WERI-Rb-1 (cell line): Measurements from ENCODE around the gene MACROD2.
"Not testable (repeated sequence)": the region's sequence is repeated elsewhere in the genome, so short reads cannot be mapped to it uniquely, and the experiment has no call there.

Experiments
- DNase-seq: peaks from one replicate; pipeline ENCODE4 v3.0.0-alpha.2; 2020
- H3K27ac ChIP-seq: fragments of 250-450 bp; sonication (Bioruptor Pico); 2 replicates; pipeline ENCODE4 v1.5.1; 2020; ENCODE audit warnings: mild to moderate bottlenecking, moderate library complexity
- H3K27me3 ChIP-seq: fragments of 250-450 bp; sonication (Bioruptor Pico); 2 replicates; pipeline ENCODE4 v1.5.1; 2021; ENCODE audit warnings: mild to moderate bottlenecking, low read depth, moderate library complexity; ENCODE audit not compliant: insufficient read depth, severe bottlenecking
- H3K36me3 ChIP-seq: fragments of 250-450 bp; sonication (Bioruptor Pico); 2 replicates; pipeline ENCODE4 v1.5.1; 2020; ENCODE audit warnings: mild to moderate bottlenecking, moderate library complexity
- H3K4me3 ChIP-seq: 2 replicates; pipeline ENCODE4 v1.5.1; 2011; ENCODE audit warnings: low read depth, mild to moderate bottlenecking, control low read depth, low read length
- H3K9me3 ChIP-seq: fragments of 250-450 bp; sonication (Bioruptor Pico); 2 replicates; pipeline ENCODE4 v1.5.1; 2021; ENCODE audit warnings: mild to moderate bottlenecking, moderate library complexity; ENCODE audit not compliant: severe bottlenecking
- TF ChIP-seq, protein P1 (sequence below): IDR thresholded peaks from 2 replicates; pipeline ENCODE4 v1.5.1; 2011; ENCODE audit warnings: low read depth, mild to moderate bottlenecking, control low read depth, inconsistent platforms, low read length

The MACROD2 gene

DNA sequence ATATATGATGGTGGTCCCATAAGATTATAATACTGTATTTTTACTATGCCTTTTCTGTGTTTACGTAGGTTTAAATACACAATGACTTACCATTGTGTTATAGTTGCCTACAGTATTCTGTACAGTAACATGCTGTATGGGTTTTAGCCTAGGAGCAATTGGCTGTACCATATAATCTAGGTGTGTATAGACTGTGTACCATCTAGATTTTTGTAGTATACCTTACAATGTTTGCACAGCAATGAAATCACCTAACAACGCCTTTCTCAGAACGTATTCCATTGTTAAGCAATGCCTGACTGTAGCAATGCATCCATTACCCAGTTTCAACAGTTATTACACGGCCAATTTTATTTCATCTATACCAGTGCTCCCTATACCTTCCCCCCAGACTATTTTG lies 10.7 kb downstream of the MACROD2 start:
- Histone ChIP-seq H3K27me3 (no peaks in the 10 kb centered on the region), H3K27ac (no peak overlapping the region), H3K36me3 (no peaks in the 10 kb centered on the region), H3K9me3 (no peaks in the 10 kb centered on the region), H3K4me3 (no peak overlapping the region)
- no peak for DNase-seq
- TF ChIP-seq, protein P1, sequence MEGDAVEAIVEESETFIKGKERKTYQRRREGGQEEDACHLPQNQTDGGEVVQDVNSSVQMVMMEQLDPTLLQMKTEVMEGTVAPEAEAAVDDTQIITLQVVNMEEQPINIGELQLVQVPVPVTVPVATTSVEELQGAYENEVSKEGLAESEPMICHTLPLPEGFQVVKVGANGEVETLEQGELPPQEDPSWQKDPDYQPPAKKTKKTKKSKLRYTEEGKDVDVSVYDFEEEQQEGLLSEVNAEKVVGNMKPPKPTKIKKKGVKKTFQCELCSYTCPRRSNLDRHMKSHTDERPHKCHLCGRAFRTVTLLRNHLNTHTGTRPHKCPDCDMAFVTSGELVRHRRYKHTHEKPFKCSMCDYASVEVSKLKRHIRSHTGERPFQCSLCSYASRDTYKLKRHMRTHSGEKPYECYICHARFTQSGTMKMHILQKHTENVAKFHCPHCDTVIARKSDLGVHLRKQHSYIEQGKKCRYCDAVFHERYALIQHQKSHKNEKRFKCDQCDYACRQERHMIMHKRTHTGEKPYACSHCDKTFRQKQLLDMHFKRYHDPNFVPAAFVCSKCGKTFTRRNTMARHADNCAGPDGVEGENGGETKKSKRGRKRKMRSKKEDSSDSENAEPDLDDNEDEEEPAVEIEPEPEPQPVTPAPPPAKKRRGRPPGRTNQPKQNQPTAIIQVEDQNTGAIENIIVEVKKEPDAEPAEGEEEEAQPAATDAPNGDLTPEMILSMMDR, result no peak

DNA sequence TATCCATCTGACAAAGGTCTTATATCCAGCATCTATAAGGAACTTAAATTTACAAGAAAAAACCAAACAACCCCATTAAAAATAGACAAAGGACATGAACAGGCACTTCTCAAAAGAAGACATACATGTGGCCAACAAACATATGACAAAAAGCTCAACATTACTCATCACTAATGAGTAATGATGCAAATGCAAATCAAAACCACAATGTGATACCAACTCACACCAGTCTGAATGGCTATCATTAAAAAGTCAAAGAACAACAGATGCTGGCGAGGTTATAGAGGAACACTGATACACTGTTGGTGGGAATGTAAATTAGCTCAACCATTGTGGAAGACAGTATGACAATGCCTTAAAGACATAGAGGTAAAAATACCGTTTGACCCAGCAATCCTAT lies 13.9 kb downstream of the MACROD2 start:
- no peak for DNase-seq
- H3K27ac ChIP-seq, result no peak overlapping the region
- no peaks in the 10 kb centered on the region for H3K36me3 ChIP-seq
- H3K4me3 ChIP-seq, result no peak overlapping the region
- TF ChIP-seq, protein P1, result no peak
- H3K9me3 ChIP-seq, result no peaks in the 10 kb centered on the region
- H3K27me3 ChIP-seq, result no peaks in the 10 kb centered on the region

DNA sequence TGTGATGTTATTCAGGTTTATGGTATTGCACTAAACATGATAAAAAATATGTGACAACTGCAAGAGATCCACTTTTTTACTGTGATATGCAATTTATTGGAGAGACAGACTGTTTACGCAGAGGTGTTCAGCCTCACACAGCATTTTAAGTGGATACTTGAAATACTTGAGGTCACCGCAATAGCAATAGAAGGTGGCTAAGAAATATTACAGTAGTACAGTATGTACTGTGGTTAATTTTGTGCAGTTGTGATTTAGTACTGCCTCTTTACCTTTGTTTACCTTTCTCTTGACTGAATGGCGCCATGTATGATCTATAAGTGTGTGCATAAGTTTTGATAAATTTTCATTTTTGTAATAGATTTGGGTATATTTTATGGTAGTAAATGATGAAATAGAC lies 17.4 kb downstream of the MACROD2 start:
- no peaks in the 10 kb centered on the region for H3K27me3 ChIP-seq
- H3K4me3 ChIP-seq, result no peak overlapping the region
- TF ChIP-seq, protein P1, result no peak
- no peaks in the 10 kb centered on the region for H3K36me3 ChIP-seq
- DNase-seq, result no peak
- no peak overlapping the region for H3K27ac ChIP-seq
- peaks cover 5% of the 10 kb centered on the region for H3K9me3 ChIP-seq

DNA sequence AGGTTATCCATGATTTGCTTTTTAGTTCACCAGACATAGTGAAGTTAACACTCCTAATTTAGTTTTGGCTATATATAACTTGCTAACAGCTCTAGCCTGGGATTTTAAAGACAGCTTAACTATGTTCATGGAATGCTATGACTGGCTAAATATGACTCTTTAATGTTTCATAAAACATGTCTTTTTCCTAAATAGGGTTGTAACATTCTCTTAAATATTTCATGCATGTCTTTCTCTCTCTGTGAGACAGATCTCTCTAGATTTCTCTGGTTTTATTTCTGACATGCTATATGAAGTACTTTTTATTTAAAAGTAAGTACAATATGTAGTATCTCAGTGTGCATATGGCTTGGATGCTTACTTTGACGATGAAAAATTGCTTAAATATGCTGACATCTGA lies 35.7 kb downstream of the MACROD2 start:
- Histone ChIP-seq H3K27ac (no peak overlapping the region), H3K9me3 (no peaks in the 10 kb centered on the region), H3K4me3 (no peak overlapping the region), H3K27me3 (no peaks in the 10 kb centered on the region), H3K36me3 (no peaks in the 10 kb centered on the region)
- TF ChIP-seq, protein P1, result no peak
- no peak for DNase-seq

DNA sequence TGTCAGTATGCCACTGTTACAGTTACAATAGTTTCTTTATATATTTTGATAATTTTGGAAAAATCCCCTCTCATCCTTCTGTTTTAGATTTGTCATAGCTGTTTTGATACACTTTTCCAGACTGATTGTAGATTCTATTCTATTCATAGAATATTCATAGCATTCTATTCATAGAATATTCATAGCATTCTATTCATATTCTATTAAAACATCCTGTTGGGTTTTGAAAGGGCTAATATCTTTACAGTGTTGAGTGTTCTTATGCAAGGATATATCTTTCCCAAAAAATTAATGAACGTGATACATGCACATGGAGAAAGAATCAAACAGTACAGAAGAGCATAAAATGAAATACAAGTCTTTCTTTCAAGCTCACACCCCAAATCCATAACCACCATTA lies 38.0 kb downstream of the MACROD2 start:
- no peak for DNase-seq
- H3K36me3 ChIP-seq, result no peaks in the 10 kb centered on the region
- H3K9me3 ChIP-seq, result no peaks in the 10 kb centered on the region
- TF ChIP-seq, protein P1, result no peak
- H3K4me3 ChIP-seq, result no peak overlapping the region
- H3K27ac ChIP-seq, result no peak overlapping the region
- H3K27me3 ChIP-seq, result no peaks in the 10 kb centered on the region

DNA sequence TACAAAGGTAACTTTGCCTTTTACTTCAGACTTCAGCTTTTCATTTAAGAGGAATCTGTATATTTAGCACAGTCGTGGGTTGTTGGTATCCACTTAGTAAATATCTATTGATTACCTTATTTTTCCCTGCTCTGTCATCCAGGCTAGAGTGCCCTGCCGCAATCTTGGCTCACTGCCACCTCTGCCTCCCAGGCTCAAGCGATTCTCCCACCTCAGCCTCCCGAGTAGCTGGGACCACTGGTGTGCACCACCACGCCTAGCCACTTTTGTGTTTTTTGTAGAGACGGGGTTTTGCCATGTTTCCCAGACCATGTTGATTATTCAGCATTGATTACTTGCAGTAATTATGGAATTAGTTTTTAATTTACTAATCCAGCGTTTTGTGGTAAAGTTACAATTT lies 41.3 kb downstream of the MACROD2 start:
- no peak overlapping the region for H3K4me3 ChIP-seq
- H3K27me3 ChIP-seq, result no peaks in the 10 kb centered on the region
- no peaks in the 10 kb centered on the region for H3K36me3 ChIP-seq
- H3K9me3 ChIP-seq, result no peaks in the 10 kb centered on the region
- TF ChIP-seq, protein P1, result no peak
- DNase-seq, result no peak
- no peak overlapping the region for H3K27ac ChIP-seq

DNA sequence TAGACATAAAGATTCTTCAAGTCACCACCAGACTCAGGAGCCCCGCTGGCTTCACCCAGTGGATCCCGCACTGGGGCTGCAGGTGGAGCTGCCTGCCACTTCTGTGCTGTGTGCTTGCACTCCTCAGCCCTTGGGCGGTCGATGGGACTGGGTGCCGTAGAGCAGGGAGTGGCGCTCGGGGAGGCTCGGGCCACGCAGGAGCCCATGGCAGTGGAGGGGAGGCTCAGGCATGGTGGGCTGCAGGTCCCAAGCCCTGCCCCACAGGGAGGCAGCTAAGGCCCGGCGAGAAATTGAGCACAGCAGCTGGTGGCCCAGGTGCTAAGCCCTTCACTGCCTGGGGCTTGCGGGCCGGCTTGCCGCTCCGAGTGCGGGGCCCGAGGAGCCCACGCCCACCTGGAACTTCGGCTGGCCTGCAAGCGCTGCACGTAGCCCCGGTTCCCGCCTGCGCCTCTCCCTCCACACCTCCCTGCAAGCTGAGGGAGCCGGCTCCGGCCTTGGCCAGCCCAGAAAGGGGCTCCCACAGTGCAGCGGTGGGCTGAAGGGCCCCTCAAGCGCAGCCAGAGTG lies 49.5 kb downstream of the MACROD2 start:
- H3K9me3 ChIP-seq, DNase-seq, H3K4me3 ChIP-seq, H3K27ac ChIP-seq, H3K36me3 ChIP-seq, H3K27me3 ChIP-seq: not testable (repeated sequence)
